RWPE1 (cell line): ENCODE results near the gene KCNK15.
A peak's percentile ranks its signal among the peaks of the same experiment; 100 is the strongest.

ENCODE experiments used
- CTCF ChIA-PET: fragments of 350-600 bp; sonication (Branson Sonifier 250); formaldehyde crosslinking; extraction: SDS; loops from one replicate; lab custom pipeline; 2021; lab: Yijun Ruan, JAX
- POLR2A ChIA-PET: fragments of 400-600 bp; formaldehyde crosslinking; extraction: SDS; loops from one replicate; lab custom pipeline; 2020; ENCODE audit warnings: antibody characterized with exemption; ENCODE audit not compliant: low non-redundant PET; lab: Yijun Ruan, JAX
- DNase-seq: peaks from one replicate; pipeline ENCODE4 v3.0.0; 2012; ENCODE audit warnings: low spot score
- H3K27ac ChIP-seq: fragments of 450-650 bp; 2 replicates; pipeline ENCODE4 v1.5.1; 2017
- TF ChIP-seq, protein P1 (sequence below): fragments of 450-650 bp; conservative IDR thresholded peaks from 2 replicates; pipeline ENCODE4 v1.5.1; 2017; ENCODE audit warnings: low read depth, mild to moderate bottlenecking

KCNK15 gene

DNA sequence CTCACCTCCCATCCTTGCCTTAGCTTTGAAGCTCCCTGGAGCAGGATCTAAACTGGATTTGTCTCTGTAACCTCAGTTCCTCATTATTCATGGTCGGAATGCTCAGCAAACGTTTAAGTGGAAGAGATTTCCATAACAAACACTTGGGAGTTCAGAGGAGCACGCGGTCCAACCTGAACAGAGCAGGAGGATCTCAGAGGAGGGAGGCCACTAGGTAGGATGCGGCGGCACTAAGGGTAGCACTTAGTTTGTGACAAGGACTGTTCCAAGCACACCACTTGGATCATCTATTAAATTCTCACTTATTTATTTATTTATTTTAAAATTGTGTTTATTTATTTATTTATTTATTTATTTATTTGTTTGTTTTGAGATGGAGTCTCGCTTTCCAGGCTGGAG is 43.8 kb upstream of the KCNK15 start:
- TF ChIP-seq, protein P1, sequence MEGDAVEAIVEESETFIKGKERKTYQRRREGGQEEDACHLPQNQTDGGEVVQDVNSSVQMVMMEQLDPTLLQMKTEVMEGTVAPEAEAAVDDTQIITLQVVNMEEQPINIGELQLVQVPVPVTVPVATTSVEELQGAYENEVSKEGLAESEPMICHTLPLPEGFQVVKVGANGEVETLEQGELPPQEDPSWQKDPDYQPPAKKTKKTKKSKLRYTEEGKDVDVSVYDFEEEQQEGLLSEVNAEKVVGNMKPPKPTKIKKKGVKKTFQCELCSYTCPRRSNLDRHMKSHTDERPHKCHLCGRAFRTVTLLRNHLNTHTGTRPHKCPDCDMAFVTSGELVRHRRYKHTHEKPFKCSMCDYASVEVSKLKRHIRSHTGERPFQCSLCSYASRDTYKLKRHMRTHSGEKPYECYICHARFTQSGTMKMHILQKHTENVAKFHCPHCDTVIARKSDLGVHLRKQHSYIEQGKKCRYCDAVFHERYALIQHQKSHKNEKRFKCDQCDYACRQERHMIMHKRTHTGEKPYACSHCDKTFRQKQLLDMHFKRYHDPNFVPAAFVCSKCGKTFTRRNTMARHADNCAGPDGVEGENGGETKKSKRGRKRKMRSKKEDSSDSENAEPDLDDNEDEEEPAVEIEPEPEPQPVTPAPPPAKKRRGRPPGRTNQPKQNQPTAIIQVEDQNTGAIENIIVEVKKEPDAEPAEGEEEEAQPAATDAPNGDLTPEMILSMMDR, result no peak
- no peak overlapping the region for H3K27ac ChIP-seq
- DNase-seq, result no peak
- ChIA-PET POLR2A (no interaction called here), CTCF (interaction anchor here (1.1 to 1.5 kb wide), 3 partner anchors 11 to 31 kb away, joined by 3 to 5 read pairs (median 3); no protein-coding TSS in a partner anchor)

DNA sequence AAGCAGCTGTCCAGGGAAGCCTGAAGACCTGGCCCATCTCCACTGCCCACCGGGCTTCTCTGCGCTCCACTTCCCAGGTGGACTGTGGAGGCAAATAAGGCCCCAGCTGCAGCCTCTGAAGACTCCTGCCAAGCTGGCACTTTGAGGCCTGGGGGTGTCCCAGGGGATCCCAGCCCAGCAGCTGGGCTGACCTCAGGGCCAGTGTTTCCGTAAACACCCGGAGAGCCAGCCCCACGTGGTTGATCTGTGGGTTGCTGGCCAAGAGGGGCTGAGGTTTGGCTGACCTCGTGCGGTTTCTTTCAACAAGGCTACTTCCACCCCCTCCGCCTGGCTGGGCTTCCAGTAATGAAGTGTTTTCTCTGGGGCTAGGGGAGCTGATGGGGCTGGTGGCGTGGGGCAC is 42.9 kb upstream of the KCNK15 start:
- TF ChIP-seq, protein P1, result no peak
- no peak for DNase-seq
- CTCF ChIA-PET, result interaction anchor here (0.6 to 1.4 kb wide), 4 partner anchors 10 to 55 kb away, joined by 3 to 6 read pairs (median 4); no protein-coding TSS in a partner anchor
- POLR2A ChIA-PET, result interaction anchor here (1.1 kb wide), 1 partner anchor 10 kb away, joined by 4 read pairs; no protein-coding TSS in a partner anchor
- no peak overlapping the region for H3K27ac ChIP-seq

DNA sequence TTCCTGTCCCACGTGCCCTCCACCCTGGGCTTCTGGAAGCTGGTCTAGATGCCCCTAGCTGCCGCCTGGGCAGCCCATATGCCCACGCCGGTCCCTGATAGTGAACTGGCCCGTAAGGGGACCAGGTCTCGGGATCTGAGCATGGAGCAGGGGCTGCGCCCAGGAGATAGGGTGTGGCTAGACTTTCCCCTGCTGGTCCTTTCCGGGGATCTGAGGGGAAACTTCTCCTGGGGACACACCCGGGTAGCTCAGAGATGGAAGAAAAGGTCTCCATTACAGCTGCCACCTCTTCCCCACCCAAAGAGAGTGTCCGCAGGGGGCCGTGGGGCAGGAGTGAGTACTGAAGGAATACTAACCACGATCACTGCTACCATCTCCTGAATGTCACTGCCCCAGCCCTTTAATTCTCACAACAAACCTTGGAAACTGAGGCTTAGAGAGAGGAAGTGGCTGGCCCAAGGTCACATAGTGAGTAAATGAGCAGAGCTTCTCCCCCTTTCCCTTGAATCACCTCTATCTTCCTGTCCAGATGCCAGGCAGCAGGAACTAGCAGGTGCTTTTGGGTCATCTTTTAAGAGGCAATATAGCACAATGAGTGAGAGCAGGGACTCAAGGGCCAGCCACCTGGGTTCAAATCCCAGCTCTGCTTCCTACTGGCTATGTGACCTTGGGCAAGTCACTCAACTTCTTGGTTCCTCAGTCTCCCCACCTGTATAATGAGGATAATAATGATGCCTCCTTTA is 42.3 kb upstream of the KCNK15 start:
- TF ChIP-seq, protein P1, result no peak
- CTCF ChIA-PET, result interaction anchor here (0.6 to 1.5 kb wide), 4 partner anchors 9 to 52 kb away, joined by 3 to 6 read pairs (median 4); no protein-coding TSS in a partner anchor
- POLR2A ChIA-PET, result interaction anchor here (1.1 kb wide), 1 partner anchor 10 kb away, joined by 4 read pairs; no protein-coding TSS in a partner anchor
- no peak overlapping the region for H3K27ac ChIP-seq
- DNase-seq, result no peak

DNA sequence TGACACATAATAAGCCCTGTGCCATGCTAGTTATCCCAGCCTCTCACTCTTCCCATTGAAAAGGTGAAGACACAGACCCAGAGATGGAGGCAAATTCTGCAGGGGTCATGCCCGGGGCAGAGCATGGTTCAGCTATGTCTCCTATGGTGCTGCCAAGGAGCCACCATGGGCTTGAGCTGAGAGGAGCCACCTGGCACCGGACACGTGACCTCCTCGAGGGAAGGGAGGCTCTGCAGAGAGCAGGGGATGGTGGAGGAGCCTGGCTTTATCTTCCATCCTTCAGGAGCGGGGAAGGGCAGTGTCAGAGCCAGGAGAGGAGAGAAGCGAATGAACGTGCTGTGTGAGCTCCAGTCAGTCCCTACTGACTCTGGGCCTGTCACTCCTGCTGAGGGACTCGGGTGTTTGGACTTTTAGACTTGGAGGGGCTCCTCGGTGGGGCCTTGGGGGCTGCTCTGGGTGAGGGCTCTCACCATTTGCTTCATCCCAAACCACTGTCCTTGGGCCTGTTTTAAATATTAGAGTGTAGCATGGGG is 41.6 kb upstream of the KCNK15 start:
- DNase-seq, result no peak
- no peak overlapping the region for H3K27ac ChIP-seq
- CTCF ChIA-PET, result interaction anchor here (0.8 to 1.5 kb wide), 3 partner anchors 14 to 393 kb away, joined by 3 to 6 read pairs (median 3); partner anchors contain the start of gene FITM2
- POLR2A ChIA-PET, result interaction anchor here (1.1 kb wide), 1 partner anchor 11 kb away, joined by 4 read pairs; no protein-coding TSS in a partner anchor
- TF ChIP-seq, protein P1, result no peak

DNA sequence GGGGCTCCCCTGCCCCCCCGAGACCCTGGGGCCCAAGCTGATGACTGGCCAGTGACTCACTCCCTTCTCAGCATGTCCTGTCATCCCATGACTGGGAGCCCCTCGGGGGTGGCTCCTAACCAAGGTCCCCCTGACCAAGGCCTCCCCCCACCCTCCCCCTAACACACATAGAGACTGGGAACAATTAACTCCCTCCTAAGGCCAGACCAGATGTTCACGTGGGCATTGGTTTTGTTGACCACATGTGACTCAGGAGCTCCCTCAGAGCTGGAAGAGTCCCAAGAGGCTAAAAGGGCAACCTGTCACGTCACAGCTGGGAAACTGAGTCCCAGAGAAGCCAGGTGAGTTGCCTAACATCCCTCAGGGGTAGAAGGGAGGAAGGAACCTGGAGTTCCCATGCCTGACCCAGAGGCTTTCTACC is 41.1 kb upstream of the KCNK15 start:
- DNase-seq, result peak; percentile 51
- TF ChIP-seq, protein P1, result no peak
- ChIA-PET CTCF (interaction anchor here (0.7 to 1.5 kb wide), 3 partner anchors 11 to 394 kb away, joined by 3 to 4 read pairs (median 3); partner anchors contain the start of gene FITM2), POLR2A (interaction anchor here (0.6 kb wide), 1 partner anchor 126 kb away, joined by 3 read pairs; no protein-coding TSS in a partner anchor)
- no peak overlapping the region for H3K27ac ChIP-seq

DNA sequence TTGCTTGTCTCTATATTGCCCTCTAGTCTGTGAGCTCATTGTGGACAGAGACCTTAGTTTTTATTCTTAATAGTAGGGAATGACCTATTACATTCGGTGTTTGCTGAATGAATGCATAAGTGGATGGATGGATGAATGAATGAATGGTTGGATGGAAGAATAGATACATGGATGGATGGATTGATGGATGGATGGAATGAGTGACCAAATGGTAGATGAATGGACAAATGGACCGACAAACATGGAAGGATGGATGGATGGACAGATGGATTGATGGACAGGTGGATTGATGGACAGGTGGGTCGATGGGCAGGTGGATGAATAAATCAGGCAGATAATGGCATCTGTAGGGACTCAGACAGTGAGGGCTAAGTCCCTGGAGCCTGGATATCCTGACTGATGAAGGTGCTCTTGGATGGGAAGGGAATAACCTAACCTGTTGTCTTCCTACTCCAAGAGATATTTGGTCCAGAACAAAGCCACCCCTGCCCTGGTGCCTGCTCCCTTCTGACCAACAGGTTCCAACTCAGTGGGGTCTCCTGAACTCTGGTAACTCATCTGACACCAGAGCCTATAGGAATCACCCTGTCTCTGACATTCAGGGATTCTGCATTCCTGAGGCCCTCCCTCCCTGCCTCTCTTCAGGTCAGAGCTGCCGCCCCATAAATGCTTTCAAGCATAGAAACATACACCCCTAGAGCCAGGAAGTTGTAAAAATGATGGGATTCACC is 40.1 kb upstream of the KCNK15 start:
- ChIA-PET CTCF (interaction anchor here (0.6 to 1.1 kb wide), 3 partner anchors 9 to 28 kb away, joined by 3 to 6 read pairs (median 3); no protein-coding TSS in a partner anchor), POLR2A (no interaction called here)
- no peak overlapping the region for H3K27ac ChIP-seq
- no peak for DNase-seq
- TF ChIP-seq, protein P1, result no peak
